IPS DF 4.7 (cell line): ENCODE measurements around the gene HAX1.
"Not testable (repeated sequence)": the region's sequence is repeated elsewhere in the genome, so short reads cannot be mapped to it uniquely, and the experiment has no call there.

Experiments used
- DNase-seq: peaks from one replicate; pipeline ENCODE4 v3.0.0-alpha.2; 2013; ENCODE audit warnings: low spot score; ENCODE audit errors: extremely low read depth

HAX1 gene

DNA sequence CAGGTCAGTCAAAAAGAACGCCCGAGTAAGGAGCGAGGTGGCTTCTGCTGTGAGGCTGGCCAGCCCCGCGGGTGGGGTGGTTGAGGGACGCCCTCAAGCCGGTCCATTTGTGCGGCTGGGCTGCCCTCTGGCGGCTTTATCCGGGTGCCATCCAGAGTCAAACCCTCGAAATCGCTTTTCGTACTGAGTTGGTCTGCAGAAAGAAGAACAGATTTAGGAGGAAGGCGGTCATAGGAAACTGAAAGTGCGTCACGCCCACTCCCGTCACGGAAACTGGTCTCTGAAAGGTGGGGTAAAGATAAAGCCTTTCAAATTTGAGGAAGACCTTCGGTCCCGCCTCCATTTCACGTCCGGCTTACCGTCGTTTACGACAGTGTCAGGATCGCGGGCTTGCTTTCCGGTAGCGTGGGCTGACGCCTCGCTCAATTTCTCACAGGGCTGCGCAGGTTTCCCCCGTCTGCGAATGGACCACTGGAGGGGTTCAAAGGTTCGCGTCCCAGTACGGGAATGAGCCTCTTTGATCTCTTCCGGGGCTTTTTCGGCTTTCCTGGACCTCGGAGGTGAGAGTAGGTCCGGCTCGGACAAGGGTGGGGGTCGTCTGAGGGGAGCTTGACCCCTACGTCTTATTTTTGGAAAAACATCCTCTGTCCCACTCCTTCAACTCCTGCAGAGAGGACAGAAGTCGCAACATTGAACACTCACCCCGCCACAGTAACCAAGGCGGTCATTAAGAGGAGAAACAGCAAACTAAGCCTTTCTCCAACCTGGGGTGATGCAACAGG, at the start of gene HAX1:
TSS of gene HAX1 (plus strand) at position 413 of the 782 bp plus-strand sequence. CDS start at position 508, 95 bp downstream.
- peak; percentile 90 for DNase-seq

DNA sequence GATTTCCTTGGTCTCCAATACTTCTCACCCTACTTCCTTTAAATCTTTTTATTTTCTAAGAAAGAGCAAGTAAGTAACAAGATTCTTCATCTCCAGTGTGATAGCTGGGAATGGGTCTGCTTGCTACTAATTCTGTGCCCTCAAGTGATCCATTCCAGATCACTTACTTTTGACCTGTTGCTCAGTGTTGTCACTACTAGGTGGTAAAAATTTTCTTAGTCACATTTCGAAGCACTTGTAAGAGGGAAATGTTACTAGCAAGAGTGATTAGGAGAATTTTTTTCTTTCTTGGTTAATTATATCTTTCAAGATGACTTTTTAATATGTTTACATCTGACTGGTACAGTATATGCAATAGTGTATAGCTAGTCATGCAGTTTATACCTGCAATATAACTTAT, 49.5 kb upstream of the HAX1 start:
- no peak for DNase-seq

DNA sequence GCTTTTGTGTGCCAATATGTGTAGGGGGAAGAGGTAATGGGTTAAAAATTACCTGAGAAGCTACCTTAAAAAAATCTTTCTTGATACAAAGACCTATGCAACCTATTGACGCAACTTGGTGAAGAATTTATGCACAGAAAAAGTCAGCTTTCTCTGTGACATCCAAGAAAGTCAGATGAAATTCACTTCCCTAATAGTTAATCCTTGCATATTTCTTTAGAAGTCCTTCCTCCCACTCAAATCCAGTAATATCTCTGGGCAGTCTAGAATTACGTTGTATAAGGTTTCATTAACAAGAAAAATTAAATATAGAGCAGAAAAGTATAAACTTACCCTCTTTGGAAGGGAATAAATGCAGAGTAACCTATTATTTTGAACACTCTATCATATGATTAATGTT, 48.8 kb upstream of the HAX1 start:
- DNase-seq, result no peak

DNA sequence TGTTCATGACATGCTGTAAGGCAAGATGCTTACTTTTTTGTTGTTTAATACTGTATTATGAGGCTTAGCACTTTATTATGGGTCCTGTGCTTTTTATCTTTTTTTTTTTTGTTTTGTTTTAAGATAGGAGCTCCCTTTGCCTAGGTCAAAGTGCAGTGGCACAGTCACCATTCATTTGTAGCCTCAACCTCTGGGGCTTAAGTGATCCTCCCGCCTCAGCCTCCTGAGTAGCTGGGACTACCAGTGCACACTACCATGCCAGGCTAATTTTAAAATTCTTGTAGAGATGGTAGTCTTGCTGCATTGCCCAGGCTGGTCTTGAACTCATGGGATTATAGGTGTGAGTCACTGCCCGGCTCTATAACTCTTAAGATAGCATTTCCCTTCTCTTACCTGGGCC, 47.1 kb upstream of the HAX1 start:
- no peak for DNase-seq

GRCh38 chr1:154231112-154231511, 41.3 kb upstream of the HAX1 start:
- DNase-seq, result not testable (repeated sequence)

GRCh38 chr1:154233127-154233526, 39.3 kb upstream of the HAX1 start:
- not testable (repeated sequence) for DNase-seq

- DNase-seq, result no peak
Measured at GRCh38 chr1:154236855-154237254, 35.6 kb upstream of the HAX1 start.

- DNase-seq, result no peak
Measured at GRCh38 chr1:154237435-154237834, 35.0 kb upstream of the HAX1 start.

GRCh38 chr1:154237880-154238506, 34.4 kb upstream of the HAX1 start:
- no peak for DNase-seq

- no peak for DNase-seq
Measured at GRCh38 chr1:154239491-154239890, 32.9 kb upstream of the HAX1 start.

GRCh38 chr1:154240294-154240833, 32.1 kb upstream of the HAX1 start:
- no peak for DNase-seq

GRCh38 chr1:154241703-154242351, 30.6 kb upstream of the HAX1 start:
- no peak for DNase-seq

DNA sequence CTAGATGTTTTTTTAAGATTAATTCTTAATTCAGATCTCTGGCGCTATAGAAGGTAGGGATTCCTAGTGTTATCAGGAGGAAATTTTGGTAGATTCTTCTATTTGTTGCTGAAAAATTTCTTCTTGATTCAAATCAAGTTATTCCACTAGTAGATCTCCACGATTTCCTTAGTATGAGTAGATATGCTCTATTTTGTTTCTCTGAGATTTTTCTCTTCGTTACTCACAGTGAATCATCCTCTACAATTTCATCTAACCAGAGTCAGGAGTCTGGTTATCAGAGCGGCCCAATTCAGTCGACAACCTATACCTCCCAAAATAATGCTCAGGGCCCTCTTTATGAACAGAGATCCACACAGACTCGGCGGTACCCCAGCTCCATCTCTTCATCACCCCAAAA, 18.8 kb upstream of the HAX1 start:
- no peak for DNase-seq

DNA sequence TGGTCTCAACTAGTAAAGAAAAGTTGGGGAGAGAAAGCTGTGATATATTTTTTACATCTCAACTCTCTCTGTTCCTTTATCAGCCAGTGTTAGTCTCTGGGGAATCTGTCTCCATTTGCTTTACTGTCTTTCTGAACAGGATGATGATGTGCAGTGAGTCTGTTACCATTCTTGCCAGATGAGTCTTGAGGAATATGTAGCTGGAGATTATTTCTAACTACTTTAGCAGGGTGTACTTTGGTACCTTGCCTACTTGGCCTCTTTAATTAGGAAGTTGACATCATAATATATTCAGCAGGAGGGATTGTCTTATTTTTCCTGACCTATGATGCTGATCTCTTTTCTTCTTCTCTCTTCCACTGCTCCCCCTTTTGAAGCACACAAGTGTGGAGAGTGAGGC, 15.7 kb upstream of the HAX1 start:
- no peak for DNase-seq

DNA sequence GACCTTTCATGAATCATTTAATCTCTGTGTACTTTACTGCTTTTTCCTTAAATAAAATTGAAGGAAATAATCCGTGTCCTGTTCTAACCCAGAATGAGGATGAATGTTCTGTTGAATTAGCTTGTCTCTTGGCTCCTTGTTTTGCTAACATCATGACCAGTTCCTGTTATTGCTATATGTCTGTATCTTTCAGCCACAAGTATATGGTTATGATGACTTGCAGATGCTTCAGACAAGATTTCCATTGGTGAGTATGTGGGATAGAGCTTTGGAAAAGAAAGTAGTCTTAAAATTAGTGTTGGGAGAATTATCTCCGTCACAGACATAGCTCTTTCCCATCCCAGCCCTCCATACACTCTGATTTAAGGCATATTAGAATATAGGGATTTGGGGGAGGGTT, 13.6 kb upstream of the HAX1 start:
- no peak for DNase-seq

GRCh38 chr1:154260127-154260526, 12.3 kb upstream of the HAX1 start:
- no peak for DNase-seq

- no peak for DNase-seq
Measured at GRCh38 chr1:154263465-154264332, 8.7 kb upstream of the HAX1 start.

DNA sequence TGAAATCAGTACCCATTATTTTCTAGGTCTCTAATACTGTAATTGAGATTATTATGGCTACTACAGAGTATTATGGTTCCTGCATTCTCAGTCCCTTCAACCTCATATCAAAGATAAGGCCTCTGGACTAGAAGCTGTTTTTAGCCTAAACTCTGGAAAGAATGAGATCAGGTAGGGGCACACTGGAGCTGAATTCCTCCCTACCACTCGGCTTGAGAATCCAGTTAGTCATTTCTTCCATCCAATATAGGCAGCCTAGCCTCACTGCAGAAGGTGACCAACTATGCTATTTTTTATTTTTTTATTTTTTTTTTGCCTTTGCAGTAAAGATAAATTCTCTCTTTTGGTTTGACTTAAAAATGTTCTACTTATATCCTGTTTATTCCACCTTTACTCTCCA, 8.0 kb upstream of the HAX1 start:
- DNase-seq, result no peak

DNA sequence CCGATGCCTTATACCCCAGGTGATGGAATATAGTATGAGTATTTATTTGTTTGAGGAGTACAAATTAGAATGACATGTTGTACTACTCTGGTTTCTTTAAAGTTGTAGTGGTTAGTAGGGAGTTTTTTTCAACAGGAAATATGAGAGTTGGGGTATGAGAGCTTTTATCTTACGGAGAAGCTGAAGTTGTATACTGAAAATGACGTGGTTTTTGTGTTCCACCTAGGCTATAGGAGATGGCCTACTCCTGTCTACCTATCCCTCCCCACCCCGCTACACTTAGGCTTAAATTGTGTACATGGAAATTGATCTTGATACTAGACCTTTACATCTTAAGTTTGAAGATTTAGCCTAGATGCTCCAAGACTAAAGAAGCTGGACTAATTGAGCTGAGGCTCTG, 6.8 kb upstream of the HAX1 start:
- DNase-seq, result no peak

- no peak for DNase-seq
Measured at GRCh38 chr1:154270833-154271232, 1.6 kb upstream of the HAX1 start.

GRCh38 chr1:154272999-154273563, 652 bp downstream of the HAX1 start:
- no peak for DNase-seq
